Progenitor cell of endocrine pancreas (in vitro differentiated cells): ENCODE measurements around the gene CUL2. TPM values are rescaled to one million over a fixed set of nuclear protein-coding genes. Genes with fewer than 3 reads are reported as not detected.

Experiments used
- DNase-seq: peaks from one replicate; pipeline ENCODE4 v3.0.0; 2021; ENCODE audit warnings: low spot score; ENCODE audit not compliant: unreplicated experiment
- H3K27ac Mint-ChIP-seq: 2 replicates; pipeline ENCODE4 v1.8.0; 2021; ENCODE audit warnings: mild to moderate bottlenecking, moderate library complexity, mixed read lengths
- H3K27me3 Mint-ChIP-seq: 2 replicates; pipeline ENCODE4 v1.8.0; 2021; ENCODE audit warnings: mixed read lengths
- H3K36me3 Mint-ChIP-seq: 2 replicates; pipeline ENCODE4 v1.8.0; 2022; ENCODE audit warnings: mixed read lengths; ENCODE audit not compliant: insufficient read depth
- H3K4me1 Mint-ChIP-seq: 2 replicates; pipeline ENCODE4 v1.8.0; 2021; ENCODE audit warnings: low read depth, mixed read lengths
- H3K4me3 Mint-ChIP-seq: 2 replicates; pipeline ENCODE4 v1.8.0; 2021; ENCODE audit warnings: low read depth, mild to moderate bottlenecking, moderate library complexity, mixed read lengths
- H3K9me3 Mint-ChIP-seq: 2 replicates; pipeline ENCODE4 v1.8.0; 2021; ENCODE audit warnings: low read depth, mixed read lengths
- total RNA-seq: library from RNA; stranded (reverse); gene quantifications from 2 replicates; pipeline ENCODE4 v1.2.1, GENCODE V29; 2021
- TF ChIP-seq, protein P1 (sequence below): fragments of 200-600 bp; sonication (generic); IDR thresholded peaks from one replicate; pipeline ENCODE4 v1.5.0; 2021; ENCODE audit warnings: antibody characterized with exemption, mild to moderate bottlenecking; ENCODE audit not compliant: unreplicated experiment

Gene CUL2
- total RNA-seq, 1 donor from 2014 or later = 36.2 TPM

DNA sequence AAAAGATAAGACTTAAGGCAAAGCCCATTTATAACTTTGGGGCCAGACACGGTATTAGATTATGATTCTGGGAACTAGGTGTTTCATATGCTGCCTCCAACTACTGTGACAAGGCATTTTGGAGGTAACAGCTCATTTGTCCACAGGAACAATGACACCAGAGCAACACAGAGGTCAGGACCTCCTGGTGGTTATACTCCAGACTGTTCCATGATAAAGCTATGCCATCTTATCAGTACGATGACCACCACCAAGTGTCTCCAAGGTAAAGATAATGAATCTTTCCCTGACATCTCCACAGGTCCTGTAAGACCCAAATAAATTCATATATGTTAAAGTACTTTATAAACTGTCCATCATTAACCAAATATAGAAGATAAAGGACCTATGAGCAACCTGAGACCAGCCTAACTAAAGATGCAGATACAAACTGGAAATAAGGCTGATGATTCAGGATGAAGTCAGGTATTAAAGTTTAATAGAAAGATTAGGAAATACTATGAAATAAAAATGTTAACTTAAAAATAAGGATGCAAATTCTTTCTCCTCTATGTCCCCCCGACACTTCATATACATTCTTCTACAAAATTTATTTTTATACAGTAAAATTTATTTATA is 26.2 kb downstream of the CUL2 start:
- Mint-ChIP-seq H3K27me3 (no peaks in the 10 kb centered on the region), H3K9me3 (no peaks in the 10 kb centered on the region), H3K4me1 (no peaks in the 10 kb centered on the region), H3K27ac (no peak overlapping the region), H3K4me3 (no peak overlapping the region), H3K36me3 (peaks cover 12% of the 10 kb centered on the region)
- TF ChIP-seq, protein P1, sequence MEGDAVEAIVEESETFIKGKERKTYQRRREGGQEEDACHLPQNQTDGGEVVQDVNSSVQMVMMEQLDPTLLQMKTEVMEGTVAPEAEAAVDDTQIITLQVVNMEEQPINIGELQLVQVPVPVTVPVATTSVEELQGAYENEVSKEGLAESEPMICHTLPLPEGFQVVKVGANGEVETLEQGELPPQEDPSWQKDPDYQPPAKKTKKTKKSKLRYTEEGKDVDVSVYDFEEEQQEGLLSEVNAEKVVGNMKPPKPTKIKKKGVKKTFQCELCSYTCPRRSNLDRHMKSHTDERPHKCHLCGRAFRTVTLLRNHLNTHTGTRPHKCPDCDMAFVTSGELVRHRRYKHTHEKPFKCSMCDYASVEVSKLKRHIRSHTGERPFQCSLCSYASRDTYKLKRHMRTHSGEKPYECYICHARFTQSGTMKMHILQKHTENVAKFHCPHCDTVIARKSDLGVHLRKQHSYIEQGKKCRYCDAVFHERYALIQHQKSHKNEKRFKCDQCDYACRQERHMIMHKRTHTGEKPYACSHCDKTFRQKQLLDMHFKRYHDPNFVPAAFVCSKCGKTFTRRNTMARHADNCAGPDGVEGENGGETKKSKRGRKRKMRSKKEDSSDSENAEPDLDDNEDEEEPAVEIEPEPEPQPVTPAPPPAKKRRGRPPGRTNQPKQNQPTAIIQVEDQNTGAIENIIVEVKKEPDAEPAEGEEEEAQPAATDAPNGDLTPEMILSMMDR = no peak
- no peak for DNase-seq

DNA sequence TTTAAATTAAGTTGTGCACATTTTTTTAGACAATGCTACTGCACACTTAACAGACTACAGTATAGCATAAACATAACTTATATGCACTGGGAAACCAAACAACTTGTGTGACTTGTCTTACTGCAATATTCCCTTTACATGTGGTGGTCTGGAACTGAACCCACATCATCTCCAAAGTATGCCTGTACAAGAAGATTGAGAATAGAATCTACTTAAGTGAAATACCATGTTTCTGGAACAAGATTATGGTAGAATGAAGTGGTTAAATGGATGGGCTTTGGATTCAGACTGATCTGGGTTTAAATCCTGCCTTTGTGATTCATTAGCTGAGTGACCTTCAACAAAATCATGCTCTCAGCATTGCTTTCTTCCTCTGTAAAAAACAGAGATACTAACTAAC is 30.7 kb downstream of the CUL2 start:
- Mint-ChIP-seq H3K36me3 (peaks cover 12% of the 10 kb centered on the region), H3K27me3 (no peaks in the 10 kb centered on the region), H3K9me3 (no peaks in the 10 kb centered on the region), H3K27ac (no peak overlapping the region), H3K4me3 (no peak overlapping the region), H3K4me1 (no peaks in the 10 kb centered on the region)
- TF ChIP-seq, protein P1 = no peak
- no peak for DNase-seq

DNA sequence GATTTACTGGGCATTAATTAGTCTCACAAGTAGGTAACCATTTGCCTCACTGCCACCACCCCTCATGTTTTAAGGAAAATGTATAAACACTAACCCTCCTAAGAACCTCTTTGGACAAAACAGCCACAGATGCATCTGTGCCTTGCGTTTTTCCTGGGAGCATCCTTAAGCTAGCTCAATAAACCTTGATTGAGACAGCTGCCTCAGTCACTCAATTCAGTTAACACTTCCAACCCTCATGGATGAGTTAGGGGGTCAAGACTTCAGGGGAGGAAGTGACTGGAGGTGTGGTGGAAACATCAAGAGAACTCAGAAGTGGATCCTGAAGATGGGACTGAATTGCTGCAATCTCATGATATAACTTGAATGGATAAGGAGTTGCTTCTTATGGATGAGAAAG is 31.5 kb downstream of the CUL2 start:
- Mint-ChIP-seq H3K27ac (no peak overlapping the region), H3K4me1 (no peaks in the 10 kb centered on the region), H3K9me3 (no peaks in the 10 kb centered on the region), H3K36me3 (peaks cover 12% of the 10 kb centered on the region), H3K4me3 (no peak overlapping the region), H3K27me3 (no peaks in the 10 kb centered on the region)
- TF ChIP-seq, protein P1 = no peak
- no peak for DNase-seq

DNA sequence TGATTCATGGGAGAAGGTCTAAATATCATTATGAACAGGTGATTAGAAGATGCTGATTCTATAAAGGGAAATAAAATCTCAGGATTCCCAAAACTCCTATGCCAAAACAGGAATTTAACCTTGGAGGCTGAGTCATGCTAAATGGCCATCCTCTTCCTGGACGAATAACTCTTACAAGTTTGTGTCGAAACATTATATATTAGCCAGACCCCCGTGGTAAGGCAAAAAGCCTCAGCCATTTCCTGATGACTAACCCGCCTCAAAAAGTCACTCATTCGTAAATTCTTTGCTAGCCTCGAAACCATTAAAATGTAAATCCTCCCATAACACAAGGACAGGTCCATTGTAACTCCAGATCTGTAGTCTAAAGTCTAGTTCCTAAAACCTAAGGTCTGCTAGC is 32.0 kb downstream of the CUL2 start:
- Mint-ChIP-seq H3K4me1 (no peaks in the 10 kb centered on the region), H3K36me3 (peaks cover 12% of the 10 kb centered on the region), H3K4me3 (no peak overlapping the region), H3K27me3 (no peaks in the 10 kb centered on the region), H3K9me3 (no peaks in the 10 kb centered on the region), H3K27ac (no peak overlapping the region)
- no peak for DNase-seq
- TF ChIP-seq, protein P1 = no peak

DNA sequence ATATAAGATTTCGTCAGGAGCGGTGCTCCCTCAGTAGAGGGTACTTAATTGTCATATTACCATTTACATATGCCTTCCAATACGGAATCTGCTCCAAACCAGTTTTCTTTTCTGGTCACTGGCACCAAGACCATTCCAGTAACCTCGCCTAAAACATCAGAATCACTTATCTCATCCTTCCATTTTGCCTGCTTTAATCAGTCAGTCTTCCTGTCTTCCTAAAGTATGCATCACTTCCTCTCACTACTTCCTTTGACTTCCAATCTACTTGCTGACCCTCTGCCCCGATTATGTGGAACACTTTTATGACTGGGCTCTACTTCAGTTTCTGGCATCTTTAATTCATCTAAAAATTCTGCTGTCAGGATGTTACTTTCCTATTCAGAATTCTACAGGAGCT is 33.5 kb downstream of the CUL2 start:
- no peak overlapping the region for H3K4me3 Mint-ChIP-seq
- no peaks in the 10 kb centered on the region for H3K4me1 Mint-ChIP-seq
- peak overlapping the region; percentile 23 for H3K27ac Mint-ChIP-seq
- DNase-seq = no peak
- peaks cover 12% of the 10 kb centered on the region for H3K36me3 Mint-ChIP-seq
- no peaks in the 10 kb centered on the region for H3K27me3 Mint-ChIP-seq
- TF ChIP-seq, protein P1 = no peak
- H3K9me3 Mint-ChIP-seq = no peaks in the 10 kb centered on the region
